Fibroblast of gingiva (primary cell): ENCODE data around the gene NOX1.
"Not testable (repeated sequence)": the region's sequence is repeated elsewhere in the genome, so short reads cannot be mapped to it uniquely, and the experiment has no call there.

Source experiments
- DNase-seq: peaks from one replicate; pipeline ENCODE4 v3.0.0-alpha.2; 2011; ENCODE audit warnings: low read depth

The NOX1 gene

GRCh38 chrX:100819534-100819836 lies 54.7 kb downstream of the NOX1 start:
- DNase-seq, result no peak

- no peak for DNase-seq
These were observed 56.8 kb downstream of the NOX1 start for GRCh38 chrX:100817340-100817739.

- DNase-seq, result peak; percentile 1
These were observed 61.7 kb downstream of the NOX1 start for GRCh38 chrX:100812216-100813158.

- DNase-seq, result not testable (repeated sequence)
These were observed 65.9 kb downstream of the NOX1 start for GRCh38 chrX:100808265-100808664.

GRCh38 chrX:100804780-100805179 lies 69.4 kb downstream of the NOX1 start:
- DNase-seq, result no peak

GRCh38 chrX:100802843-100803242 lies 71.3 kb downstream of the NOX1 start:
- DNase-seq, result no peak

- no peak for DNase-seq
These were observed 75.5 kb downstream of the NOX1 start for GRCh38 chrX:100798484-100799214.

GRCh38 chrX:100797359-100797758 lies 76.8 kb downstream of the NOX1 start:
- DNase-seq, result no peak

- DNase-seq, result not testable (repeated sequence)
These were observed 77.8 kb downstream of the NOX1 start for GRCh38 chrX:100796371-100796770.
